Activated naive CD4-positive, alpha-beta T cell treated with anti-CD3 and anti-CD28 coated beads, Interleukin-2, amount 50 U/mL, for 24 hours (primary cell): ENCODE data around the gene EPB41L5.
A peak's percentile ranks its signal among the peaks of the same experiment; 100 is the strongest.
"Not testable (repeated sequence)": the region's sequence is repeated elsewhere in the genome, so short reads cannot be mapped to it uniquely, and the experiment has no call there.

Experiments
- H3K27ac Mint-ChIP-seq: one replicate; pipeline ENCODE4 v1.8.0; 2021; ENCODE audit warnings: mild to moderate bottlenecking, mixed read lengths
- H3K27me3 Mint-ChIP-seq: one replicate; pipeline ENCODE4 v1.8.0; 2021; ENCODE audit warnings: mixed read lengths
- H3K36me3 Mint-ChIP-seq: one replicate; pipeline ENCODE4 v1.8.0; 2021; ENCODE audit warnings: mixed read lengths
- H3K4me1 Mint-ChIP-seq: one replicate; pipeline ENCODE4 v1.8.0; 2021; ENCODE audit warnings: mixed read lengths
- H3K4me3 Mint-ChIP-seq: one replicate; pipeline ENCODE4 v1.8.0; 2021; ENCODE audit warnings: mild to moderate bottlenecking, mixed read lengths
- H3K9me3 Mint-ChIP-seq: one replicate; pipeline ENCODE4 v1.8.0; 2021; ENCODE audit warnings: mixed read lengths

EPB41L5 gene

GRCh38 chr2:120177001-120177621, 164.2 kb downstream of the EPB41L5 start:
- H3K27ac Mint-ChIP-seq, result peak overlapping the region; percentile 100
- peaks cover 2% of the 10 kb centered on the region for H3K36me3 Mint-ChIP-seq
- peaks cover 62% of the 10 kb centered on the region for H3K4me1 Mint-ChIP-seq
- no peaks in the 10 kb centered on the region for H3K9me3 Mint-ChIP-seq
- peak overlapping the region; percentile 97 for H3K4me3 Mint-ChIP-seq
- no peaks in the 10 kb centered on the region for H3K27me3 Mint-ChIP-seq

GRCh38 chr2:120177973-120178372, 165.1 kb downstream of the EPB41L5 start:
- H3K9me3 Mint-ChIP-seq, result no peaks in the 10 kb centered on the region
- H3K36me3 Mint-ChIP-seq, result peaks cover 3% of the 10 kb centered on the region
- peak overlapping the region; percentile 78 for H3K27ac Mint-ChIP-seq
- H3K4me3 Mint-ChIP-seq, result peak overlapping the region; percentile 97
- no peaks in the 10 kb centered on the region for H3K27me3 Mint-ChIP-seq
- H3K4me1 Mint-ChIP-seq, result peaks cover 65% of the 10 kb centered on the region

- peaks cover 3% of the 10 kb centered on the region for H3K36me3 Mint-ChIP-seq
- H3K4me1 Mint-ChIP-seq, result peaks cover 65% of the 10 kb centered on the region
- peak overlapping the region; percentile 88 for H3K27ac Mint-ChIP-seq
- H3K9me3 Mint-ChIP-seq, result no peaks in the 10 kb centered on the region
- H3K4me3 Mint-ChIP-seq, result no peak overlapping the region
- no peaks in the 10 kb centered on the region for H3K27me3 Mint-ChIP-seq
These were observed 166.5 kb downstream of the EPB41L5 start for GRCh38 chr2:120179396-120179795.

- Mint-ChIP-seq H3K9me3 (peaks cover under 1% of the 10 kb centered on the region), H3K27me3 (no peaks in the 10 kb centered on the region), H3K27ac (no peak overlapping the region), H3K4me1 (peaks cover 62% of the 10 kb centered on the region), H3K36me3 (peaks cover 3% of the 10 kb centered on the region), H3K4me3 (no peak overlapping the region)
These were observed 167.2 kb downstream of the EPB41L5 start for GRCh38 chr2:120180066-120180465.

GRCh38 chr2:120182019-120182560, 169.2 kb downstream of the EPB41L5 start:
- peaks cover 41% of the 10 kb centered on the region for H3K4me1 Mint-ChIP-seq
- H3K27ac Mint-ChIP-seq, result peak overlapping the region; percentile 42
- H3K9me3 Mint-ChIP-seq, result peaks cover 8% of the 10 kb centered on the region
- no peaks in the 10 kb centered on the region for H3K27me3 Mint-ChIP-seq
- peaks cover 5% of the 10 kb centered on the region for H3K36me3 Mint-ChIP-seq
- peak overlapping the region; percentile 67 for H3K4me3 Mint-ChIP-seq

- peaks cover 6% of the 10 kb centered on the region for H3K36me3 Mint-ChIP-seq
- H3K9me3 Mint-ChIP-seq, result peaks cover 28% of the 10 kb centered on the region
- no peak overlapping the region for H3K27ac Mint-ChIP-seq
These were observed 176.3 kb downstream of the EPB41L5 start for GRCh38 chr2:120189189-120189588.

GRCh38 chr2:120192280-120192679, 179.4 kb downstream of the EPB41L5 start:
- Mint-ChIP-seq H3K9me3 (peaks cover 24% of the 10 kb centered on the region), H3K4me3 (no peak overlapping the region), H3K27ac (no peak overlapping the region), H3K27me3 (no peaks in the 10 kb centered on the region), H3K4me1 (no peaks in the 10 kb centered on the region), H3K36me3 (peaks cover 8% of the 10 kb centered on the region)

More at GRCh38 chr2:120189189-120189588, 176.3 kb downstream of the EPB41L5 start:
- H3K4me1 Mint-ChIP-seq, result no peaks in the 10 kb centered on the region
- no peak overlapping the region for H3K4me3 Mint-ChIP-seq
- H3K27me3 Mint-ChIP-seq, result no peaks in the 10 kb centered on the region

- H3K9me3 Mint-ChIP-seq, result peaks cover 21% of the 10 kb centered on the region
- no peak overlapping the region for H3K4me3 Mint-ChIP-seq
- no peaks in the 10 kb centered on the region for H3K27me3 Mint-ChIP-seq
- H3K27ac Mint-ChIP-seq, result no peak overlapping the region
- H3K4me1 Mint-ChIP-seq, result no peaks in the 10 kb centered on the region
- H3K36me3 Mint-ChIP-seq, result peaks cover 8% of the 10 kb centered on the region
These were observed 182.7 kb downstream of the EPB41L5 start for GRCh38 chr2:120195553-120195952.

- H3K4me3 Mint-ChIP-seq, H3K4me1 Mint-ChIP-seq, H3K36me3 Mint-ChIP-seq, H3K27ac Mint-ChIP-seq, H3K27me3 Mint-ChIP-seq, H3K9me3 Mint-ChIP-seq: not testable (repeated sequence)
These were observed 187.1 kb downstream of the EPB41L5 start for GRCh38 chr2:120199817-120200459.

GRCh38 chr2:120203251-120204021, 190.6 kb downstream of the EPB41L5 start:
- Mint-ChIP-seq H3K4me1 (no peaks in the 10 kb centered on the region), H3K4me3 (no peak overlapping the region), H3K36me3 (peaks cover 2% of the 10 kb centered on the region), H3K27ac (no peak overlapping the region), H3K9me3 (no peaks in the 10 kb centered on the region), H3K27me3 (no peaks in the 10 kb centered on the region)

- H3K4me3 Mint-ChIP-seq, result no peak overlapping the region
- no peaks in the 10 kb centered on the region for H3K9me3 Mint-ChIP-seq
- no peaks in the 10 kb centered on the region for H3K4me1 Mint-ChIP-seq
- H3K36me3 Mint-ChIP-seq, result no peaks in the 10 kb centered on the region
- no peak overlapping the region for H3K27ac Mint-ChIP-seq
- no peaks in the 10 kb centered on the region for H3K27me3 Mint-ChIP-seq
These were observed 191.1 kb downstream of the EPB41L5 start for GRCh38 chr2:120204022-120204405.

- Mint-ChIP-seq H3K27ac (no peak overlapping the region), H3K27me3 (no peaks in the 10 kb centered on the region), H3K4me1 (peaks cover 1% of the 10 kb centered on the region), H3K36me3 (no peaks in the 10 kb centered on the region), H3K4me3 (no peak overlapping the region), H3K9me3 (no peaks in the 10 kb centered on the region)
These were observed 191.5 kb downstream of the EPB41L5 start for GRCh38 chr2:120204417-120204816.

- Mint-ChIP-seq H3K36me3 (no peaks in the 10 kb centered on the region), H3K9me3 (no peaks in the 10 kb centered on the region), H3K27me3 (no peaks in the 10 kb centered on the region), H3K4me1 (peaks cover 8% of the 10 kb centered on the region), H3K4me3 (no peak overlapping the region), H3K27ac (no peak overlapping the region)
These were observed 192.2 kb downstream of the EPB41L5 start for GRCh38 chr2:120204945-120205670.

GRCh38 chr2:120206022-120206581, 193.2 kb downstream of the EPB41L5 start:
- no peaks in the 10 kb centered on the region for H3K27me3 Mint-ChIP-seq
- peaks cover 9% of the 10 kb centered on the region for H3K4me1 Mint-ChIP-seq
- H3K36me3 Mint-ChIP-seq, result no peaks in the 10 kb centered on the region
- H3K27ac Mint-ChIP-seq, result no peak overlapping the region
- H3K4me3 Mint-ChIP-seq, result no peak overlapping the region
- H3K9me3 Mint-ChIP-seq, result no peaks in the 10 kb centered on the region
